Measurements from ENCODE around the gene RAB30.
"Not testable (repeated sequence)": the region's sequence is repeated elsewhere in the genome, so short reads cannot be mapped to it uniquely, and the experiment has no call there.

DNA sequence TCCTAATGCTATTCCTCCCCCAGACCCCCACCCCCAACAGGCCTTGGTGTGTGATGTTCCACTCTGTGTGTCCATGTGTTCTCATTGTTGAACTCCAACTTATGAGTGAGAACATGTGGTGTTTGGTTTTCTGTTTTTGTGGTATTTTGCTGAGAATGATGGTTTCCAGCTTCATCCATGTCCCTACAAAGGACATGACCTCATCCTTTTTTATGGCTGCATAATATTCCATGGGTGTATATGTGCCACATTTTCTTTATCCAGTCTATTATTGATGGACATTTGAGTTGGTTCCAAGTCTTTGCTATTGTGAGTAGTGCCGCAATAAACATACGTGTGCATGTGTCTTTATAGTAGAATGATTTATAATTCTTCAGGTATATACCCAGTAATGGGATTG lies 121.2 kb downstream of the RAB30 start:
- not testable (repeated sequence) for TF ChIP-seq ZBTB1 (tag by site-specific recombination; IDR thresholded peaks at IDR 0.05); GLI4 (tag by site-specific recombination; IDR thresholded peaks at IDR 0.05); IKZF3 (tag by site-specific recombination; IDR thresholded peaks at IDR 0.05); ZNF174 (tag by site-specific recombination; IDR thresholded peaks at IDR 0.05); ZSCAN18 (tag by site-specific recombination; IDR thresholded peaks at IDR 0.05); ZNF274 (IDR thresholded peaks at IDR 0.05; ENCODE audit: low read length); ZNF274 (tag by site-specific recombination; IDR thresholded peaks at IDR 0.05; ENCODE audit: borderline replicate concordance); ZSCAN5A (tag by site-specific recombination; IDR thresholded peaks at IDR 0.05)
- TF ChIP-seq, protein P1, sequence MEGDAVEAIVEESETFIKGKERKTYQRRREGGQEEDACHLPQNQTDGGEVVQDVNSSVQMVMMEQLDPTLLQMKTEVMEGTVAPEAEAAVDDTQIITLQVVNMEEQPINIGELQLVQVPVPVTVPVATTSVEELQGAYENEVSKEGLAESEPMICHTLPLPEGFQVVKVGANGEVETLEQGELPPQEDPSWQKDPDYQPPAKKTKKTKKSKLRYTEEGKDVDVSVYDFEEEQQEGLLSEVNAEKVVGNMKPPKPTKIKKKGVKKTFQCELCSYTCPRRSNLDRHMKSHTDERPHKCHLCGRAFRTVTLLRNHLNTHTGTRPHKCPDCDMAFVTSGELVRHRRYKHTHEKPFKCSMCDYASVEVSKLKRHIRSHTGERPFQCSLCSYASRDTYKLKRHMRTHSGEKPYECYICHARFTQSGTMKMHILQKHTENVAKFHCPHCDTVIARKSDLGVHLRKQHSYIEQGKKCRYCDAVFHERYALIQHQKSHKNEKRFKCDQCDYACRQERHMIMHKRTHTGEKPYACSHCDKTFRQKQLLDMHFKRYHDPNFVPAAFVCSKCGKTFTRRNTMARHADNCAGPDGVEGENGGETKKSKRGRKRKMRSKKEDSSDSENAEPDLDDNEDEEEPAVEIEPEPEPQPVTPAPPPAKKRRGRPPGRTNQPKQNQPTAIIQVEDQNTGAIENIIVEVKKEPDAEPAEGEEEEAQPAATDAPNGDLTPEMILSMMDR (tag by site-specific recombination; IDR thresholded peaks at IDR 0.05) = not testable (repeated sequence)
- TF ChIP-seq, protein P2, sequence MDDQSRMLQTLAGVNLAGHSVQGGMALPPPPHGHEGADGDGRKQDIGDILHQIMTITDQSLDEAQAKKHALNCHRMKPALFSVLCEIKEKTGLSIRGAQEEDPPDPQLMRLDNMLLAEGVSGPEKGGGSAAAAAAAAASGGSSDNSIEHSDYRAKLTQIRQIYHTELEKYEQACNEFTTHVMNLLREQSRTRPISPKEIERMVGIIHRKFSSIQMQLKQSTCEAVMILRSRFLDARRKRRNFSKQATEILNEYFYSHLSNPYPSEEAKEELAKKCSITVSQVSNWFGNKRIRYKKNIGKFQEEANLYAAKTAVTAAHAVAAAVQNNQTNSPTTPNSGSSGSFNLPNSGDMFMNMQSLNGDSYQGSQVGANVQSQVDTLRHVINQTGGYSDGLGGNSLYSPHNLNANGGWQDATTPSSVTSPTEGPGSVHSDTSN (CRISPR knock-in tag; IDR thresholded peaks at IDR 0.05) = not testable (repeated sequence)
